Body of pancreas (tissue), 4 donors: Measurements from ENCODE around the gene ABCC11. TPM values are rescaled to one million over a fixed set of nuclear protein-coding genes. Genes with fewer than 3 reads are reported as not detected.

Experiments
- ATAC-seq: fragments of 150-250 bp; one replicate; pipeline ENCODE4 v1.9.1; 2016
- DNase-seq, 4 donors: peaks; one replicate each; pipeline ENCODE4 v3.0.0-alpha.2; 2019
- H3K27ac ChIP-seq, 4 donors: fragments of 200-600 bp; sonication (generic); 1 replicate in 3 of 4; 2 replicates in 1 of 4; pipeline versions ENCODE4 v1.5.1 to v1.6.1; 2016 to 2019; ENCODE audit warnings: mild to moderate bottlenecking in 1 of 4, mixed read lengths in 1 of 4, moderate library complexity in 1 of 4
- H3K27me3 ChIP-seq, 2 donors: fragments of 200-600 bp; sonication (generic); one replicate each; pipeline ENCODE4 v1.6.0; 2016; ENCODE audit warnings: mild to moderate bottlenecking in 1 of 2
- H3K36me3 ChIP-seq, 2 donors: fragments of 200-600 bp; sonication (generic); replicated peaks in 1 of 2; 2 replicates each; pipeline ENCODE4 v1.5.1; 2016; ENCODE audit warnings: low read depth in 2 of 2; ENCODE audit not compliant: insufficient read depth in 1 of 2
- H3K4me1 ChIP-seq: fragments of 200-600 bp; sonication (generic); one replicate; pipeline ENCODE4 v1.6.0; 2016
- H3K4me3 ChIP-seq, 2 donors: fragments of 200-600 bp; sonication (generic); 1 replicate in 1 of 2; 2 replicates in 1 of 2; pipeline ENCODE4 v1.5.1; 2016 to 2019
- H3K9me3 ChIP-seq, 3 donors: fragments of 200-600 bp; sonication (generic); 1 replicate in 2 of 3; 2 replicates in 1 of 3; pipeline ENCODE4 v1.5.1; 2016
- POLR2A ChIP-seq, 3 donors: fragments of 450-650 bp; IDR thresholded peaks; one replicate each; pipeline ENCODE4 v1.6.1; 2016; ENCODE audit warnings: antibody characterized with exemption in 3 of 3, mild to moderate bottlenecking in 2 of 3
- WGBS, 2 donors: methylation state at CpG; one replicate each; pipeline ENCODE4 v1.1.5; 2017; 5-methylcytosine and 5-hydroxymethylcytosine counted together
- intact Hi-C: fragments of 100-400 bp; cut with DNase I; formaldehyde crosslinking; loops from one replicate; pipeline ENCODE4 v1.15.1; 2023
- total RNA-seq, 2 donors: library from RNA; depleted of rRNA; stranded (reverse); fragments of >200 nt; gene quantifications; one replicate each; pipeline ENCODE4 v1.1.0, GENCODE V29; 2016
- TF ChIP-seq, protein P1 (sequence below), 7 experiments: fragments of 450-650 bp in 4 of 7; fragments of 200-600 bp in 3 of 7; sonication (generic) in 3 of 7; IDR thresholded peaks; one replicate each; pipeline ENCODE4 v1.5.1; 2016 to 2019; ENCODE audit warnings: antibody characterized with exemption in 7 of 7

Gene ABCC11
- total RNA-seq, 2 donors from 2014 or later = 0.52 TPM; not detected in 1

DNA sequence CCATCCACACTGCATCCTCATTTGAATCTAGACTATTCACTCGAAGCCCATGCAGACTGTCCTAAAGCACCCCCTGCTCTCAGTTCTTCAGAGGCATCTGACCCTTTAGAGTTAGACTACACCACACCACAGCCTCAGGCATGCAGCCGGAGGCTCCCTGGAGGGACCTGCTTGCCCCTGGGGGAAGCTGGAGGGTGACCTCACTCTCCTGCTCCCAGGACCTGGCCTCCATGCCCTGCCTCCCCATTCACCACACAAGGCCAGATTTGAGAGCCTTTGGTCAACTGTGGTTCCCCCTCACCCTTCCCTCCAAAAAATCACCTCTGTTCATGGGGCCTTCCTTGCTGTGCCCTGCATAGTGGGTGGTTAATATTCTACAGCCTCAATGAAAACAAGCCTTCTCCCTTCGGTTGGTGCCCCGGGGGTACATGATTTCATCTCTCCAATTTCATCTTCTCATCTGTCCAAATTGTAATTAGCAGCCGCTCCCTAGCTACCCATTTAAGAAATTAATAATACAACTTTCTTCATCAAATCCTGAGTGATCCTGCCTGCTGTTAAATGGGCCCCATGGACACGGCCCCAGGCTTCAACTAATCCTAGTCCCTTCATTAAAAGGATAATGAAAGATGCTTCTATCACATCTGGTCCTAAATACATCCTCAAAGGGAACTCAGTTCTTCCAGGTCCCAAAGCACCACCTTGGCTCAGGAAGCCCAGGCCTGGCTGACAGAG lies 116.0 kb downstream of the ABCC11 start:
- DNase-seq (no peak), ATAC-seq (no peak)
- intact Hi-C loops = no loop called here
- 97% methylated on average over 6 of the region's 6 CpGs for WGBS, 2 donors
- H3K36me3 ChIP-seq = no peaks in the 10 kb centered on the region
- H3K4me3 ChIP-seq = no peak overlapping the region
- no peaks in the 10 kb centered on the region for H3K9me3 ChIP-seq
- no peaks in the 10 kb centered on the region for H3K27me3 ChIP-seq
- H3K4me1 ChIP-seq = peaks cover 51% of the 10 kb centered on the region
- TF ChIP-seq, protein P1, sequence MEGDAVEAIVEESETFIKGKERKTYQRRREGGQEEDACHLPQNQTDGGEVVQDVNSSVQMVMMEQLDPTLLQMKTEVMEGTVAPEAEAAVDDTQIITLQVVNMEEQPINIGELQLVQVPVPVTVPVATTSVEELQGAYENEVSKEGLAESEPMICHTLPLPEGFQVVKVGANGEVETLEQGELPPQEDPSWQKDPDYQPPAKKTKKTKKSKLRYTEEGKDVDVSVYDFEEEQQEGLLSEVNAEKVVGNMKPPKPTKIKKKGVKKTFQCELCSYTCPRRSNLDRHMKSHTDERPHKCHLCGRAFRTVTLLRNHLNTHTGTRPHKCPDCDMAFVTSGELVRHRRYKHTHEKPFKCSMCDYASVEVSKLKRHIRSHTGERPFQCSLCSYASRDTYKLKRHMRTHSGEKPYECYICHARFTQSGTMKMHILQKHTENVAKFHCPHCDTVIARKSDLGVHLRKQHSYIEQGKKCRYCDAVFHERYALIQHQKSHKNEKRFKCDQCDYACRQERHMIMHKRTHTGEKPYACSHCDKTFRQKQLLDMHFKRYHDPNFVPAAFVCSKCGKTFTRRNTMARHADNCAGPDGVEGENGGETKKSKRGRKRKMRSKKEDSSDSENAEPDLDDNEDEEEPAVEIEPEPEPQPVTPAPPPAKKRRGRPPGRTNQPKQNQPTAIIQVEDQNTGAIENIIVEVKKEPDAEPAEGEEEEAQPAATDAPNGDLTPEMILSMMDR (IDR thresholded peaks at IDR 0.05) = no peak
- TF ChIP-seq POLR2A (IDR thresholded peaks at IDR 0.05) = no peak
- H3K27ac ChIP-seq = no peak overlapping the region

DNA sequence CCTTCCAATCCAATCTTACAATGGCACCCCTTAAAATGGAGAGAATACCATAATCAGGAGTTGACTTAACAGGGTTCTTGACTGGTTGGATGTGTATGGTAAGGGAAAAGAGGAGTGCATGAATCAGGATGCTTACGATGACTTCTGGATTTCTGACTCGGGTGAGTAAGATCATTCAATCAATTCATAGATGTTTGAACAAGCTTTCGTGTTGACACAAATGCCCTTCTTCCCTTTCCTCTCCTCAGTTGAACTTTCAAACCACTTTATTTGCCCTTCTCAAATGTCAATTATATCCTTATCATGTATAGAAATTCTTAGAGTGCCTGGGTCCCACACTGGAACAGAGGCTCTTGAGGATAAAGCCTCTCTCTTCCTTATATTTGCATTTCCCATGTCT lies 117.4 kb downstream of the ABCC11 start:
- Histone ChIP-seq H3K4me1 (peaks cover 53% of the 10 kb centered on the region), H3K27ac (no peak overlapping the region), H3K4me3 (no peak overlapping the region), H3K27me3 (no peaks in the 10 kb centered on the region), H3K9me3 (no peaks in the 10 kb centered on the region), H3K36me3 (no peaks in the 10 kb centered on the region)
- ATAC-seq (no peak), DNase-seq (no peak)
- intact Hi-C loops = no loop called here
- TF ChIP-seq POLR2A (IDR thresholded peaks at IDR 0.05) = no peak
- TF ChIP-seq, protein P1 (IDR thresholded peaks at IDR 0.05) = no peak
- 43 to 44% methylated on average over 3 of the region's 3 CpGs for WGBS, 2 donors

DNA sequence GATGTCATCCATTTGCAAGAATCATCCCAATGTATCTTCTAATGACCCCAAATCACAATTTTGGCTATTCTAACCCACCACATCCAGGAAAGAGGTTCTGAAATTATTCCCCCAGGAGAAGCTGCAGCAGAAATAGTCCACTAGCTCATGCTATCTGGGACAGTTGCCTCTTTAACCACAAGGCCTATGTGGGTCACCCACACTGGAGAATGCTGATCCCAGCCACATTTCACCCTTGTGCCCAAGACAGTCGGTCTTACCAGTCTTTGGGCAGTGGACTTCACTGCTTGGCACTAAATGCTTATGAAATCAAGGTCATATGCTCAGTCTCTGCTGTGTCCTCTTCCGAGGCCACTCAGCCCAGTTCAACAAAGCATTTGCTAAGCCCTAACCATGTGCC lies 118.6 kb downstream of the ABCC11 start:
- peaks cover 47% of the 10 kb centered on the region for H3K4me1 ChIP-seq
- DNase-seq (no peak), ATAC-seq (no peak)
- H3K9me3 ChIP-seq = no peaks in the 10 kb centered on the region
- peak overlapping the region in 2 of 4 donors; percentile 10 to 15 for H3K27ac ChIP-seq
- WGBS, 2 donors = 37 to 48% methylated on average over 2 of the region's 2 CpGs
- intact Hi-C loops = no loop called here
- no peaks in the 10 kb centered on the region for H3K27me3 ChIP-seq
- no peaks in the 10 kb centered on the region for H3K36me3 ChIP-seq
- no peak overlapping the region for H3K4me3 ChIP-seq
- TF ChIP-seq, protein P1 (IDR thresholded peaks at IDR 0.05) = no peak
- TF ChIP-seq POLR2A (IDR thresholded peaks at IDR 0.05) = no peak

DNA sequence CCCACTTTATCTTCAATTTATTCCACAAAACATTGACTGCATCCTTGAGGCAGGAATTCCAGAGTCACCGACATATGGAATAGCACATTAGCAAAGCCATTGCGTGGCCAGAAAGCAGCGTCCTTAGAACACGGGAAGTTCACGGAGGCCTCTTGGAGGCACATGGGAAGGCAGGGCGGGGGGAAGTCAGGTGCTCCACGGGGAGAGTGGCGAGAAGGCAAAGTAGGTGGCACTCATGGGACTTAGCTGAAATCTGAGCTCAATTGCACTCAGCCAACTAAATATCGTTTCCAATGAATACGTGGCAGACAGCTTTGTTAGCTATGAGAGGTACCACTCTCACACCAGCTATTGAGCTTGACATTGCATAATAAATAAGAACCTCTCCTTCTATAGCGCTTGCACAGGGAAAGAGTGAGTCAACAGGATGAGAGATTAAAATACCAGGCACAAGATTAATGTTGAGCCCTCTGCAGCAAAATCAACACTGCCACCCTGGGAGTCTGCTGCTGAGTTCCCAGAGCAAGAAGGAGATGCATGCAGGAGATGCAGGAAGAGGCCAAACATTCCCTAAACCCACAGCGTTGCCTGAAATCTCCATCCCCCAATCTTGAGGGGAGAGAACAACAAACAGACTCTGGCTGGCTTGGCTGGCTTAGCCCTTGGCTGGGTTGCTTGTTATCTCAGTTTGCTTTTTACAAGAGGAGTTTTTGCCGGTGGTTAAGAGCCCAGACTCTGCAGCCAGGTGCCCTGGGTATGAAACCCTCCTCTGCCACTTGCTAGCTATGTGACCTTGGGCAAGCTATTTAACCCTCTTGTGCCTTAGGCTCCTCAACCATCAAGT lies 120.3 kb downstream of the ABCC11 start:
- H3K27me3 ChIP-seq = no peaks in the 10 kb centered on the region
- DNase-seq (peak; percentile 50 to 70 (median 67)), ATAC-seq (peak; percentile 79)
- intact Hi-C loops = no loop called here
- H3K4me1 ChIP-seq = peaks cover 34% of the 10 kb centered on the region
- no peak overlapping the region for H3K4me3 ChIP-seq
- TF ChIP-seq POLR2A (IDR thresholded peaks at IDR 0.05) = no peak
- TF ChIP-seq, protein P1 (IDR thresholded peaks at IDR 0.05) = no peak
- H3K36me3 ChIP-seq = no peaks in the 10 kb centered on the region
- H3K9me3 ChIP-seq = no peaks in the 10 kb centered on the region
- peak overlapping the region; percentile 35 to 65 (median 58) for H3K27ac ChIP-seq
- 10 to 15% methylated on average over 13 of the region's 13 CpGs for WGBS, 2 donors
